ENCODE results near the gene LYSMD2.

- TF ChIP-seq CTCF (IDR thresholded peaks at IDR 0.05): no peak
- no peak for TF ChIP-seq EP300 (IDR thresholded peaks at IDR 0.05)
These were observed 57.1 kb downstream of the LYSMD2 start for GRCh38 chr15:51680321-51680720.
